HepG2 (cell line): ENCODE measurements around the gene AFAP1. TPM values are rescaled to one million over a fixed set of nuclear protein-coding genes. Genes with fewer than 3 reads are reported as not detected.
A peak's percentile ranks its signal among the peaks of the same experiment; 100 is the strongest.

Experiments
- ATAC-seq: fragments of 200-7000 bp; cut with Tn5 transposase; 3 replicates; pipeline ENCODE4 v1.9.1; 2020; ENCODE audit warnings: mild to moderate bottlenecking, moderate library complexity
- BruUV-seq: library from RNA; stranded (reverse); fragments of 400-500 nt; replicated peaks from 2 replicates; lab custom pipeline; 2021; lab: Mats Ljungman, UMichigan
- CTCF ChIA-PET: fragments of 300-600 bp; formaldehyde crosslinking; extraction: SDS; loops from one replicate; lab custom pipeline; 2021; ENCODE audit warnings: low total read pairs, inconsistent platforms, low intra/inter-chr PET ratio; lab: Yijun Ruan, JAX
- POLR2A ChIA-PET: fragments of 350-600 bp; sonication (Branson Sonifier 250); formaldehyde crosslinking; loops from one replicate; lab custom pipeline; 2020; ENCODE audit warnings: antibody characterized with exemption, inconsistent platforms; lab: Yijun Ruan, JAX
- DNase-seq: peaks from one replicate; pipeline ENCODE4 v3.0.0-alpha.2; 2015; ENCODE audit warnings: low spot score
- FAIRE-seq: peaks from 3 replicates; lab custom pipeline; 2011; peaks lifted over from hg19 to GRCh38; lab: Jason Lieb, UNC
- H2AFZ ChIP-seq: one replicate; pipeline ENCODE4 v1.6.1; 2011; ENCODE audit warnings: low read length, inconsistent platforms
- H3K27ac ChIP-seq: fragments of 300-600 bp; 3 replicates; pipeline ENCODE4 v1.8.0; 2011; ENCODE audit warnings: mixed run types, mild to moderate bottlenecking, mixed read lengths, low read length, inconsistent platforms; ENCODE audit not compliant: insufficient read depth; ENCODE audit errors: extremely low read length
- H3K27me3 ChIP-seq, 2 experiments: fragments of 200-600 bp in 1 of 2; 2 replicates in 1 of 2; 3 replicates in 1 of 2; pipeline versions ENCODE4 v1.6.0 to v1.8.0; 2011; ENCODE audit warnings: low read length in 2 of 2, mild to moderate bottlenecking in 2 of 2, moderate library complexity in 2 of 2, inconsistent platforms in 1 of 2; ENCODE audit not compliant: insufficient read depth in 2 of 2, control insufficient read depth in 1 of 2
- H3K36me3 ChIP-seq, 2 experiments: fragments of 200-600 bp in 1 of 2; replicated peaks in 1 of 2; 2 replicates in 1 of 2; 3 replicates in 1 of 2; pipeline versions ENCODE4 v1.5.1 to v1.8.0; 2011; ENCODE audit warnings: low read length in 2 of 2, inconsistent platforms in 1 of 2; ENCODE audit not compliant: insufficient read depth in 2 of 2, control insufficient read depth in 1 of 2
- H3K4me1 ChIP-seq: 2 replicates; pipeline ENCODE4 v1.5.1; 2012; ENCODE audit warnings: low read length, inconsistent platforms; ENCODE audit not compliant: insufficient read depth
- H3K4me2 ChIP-seq: 2 replicates; pipeline ENCODE4 v1.6.0; 2011; ENCODE audit warnings: low read depth, low read length, inconsistent platforms
- H3K4me3 ChIP-seq, 3 experiments: fragments of 200-600 bp in 1 of 3; sonication (generic), shearing (Covaris generic) in 1 of 3; replicated peaks in 1 of 3; 2 replicates each; pipeline ENCODE4 v1.5.1; 2011 to 2016; ENCODE audit warnings: low read length in 3 of 3, inconsistent platforms in 2 of 3, low read depth in 2 of 3, mild to moderate bottlenecking in 2 of 3, control low read depth in 1 of 3, mixed read lengths in 1 of 3; ENCODE audit not compliant: insufficient read depth in 1 of 3
- H3K79me2 ChIP-seq: one replicate; pipeline ENCODE4 v1.6.1; 2011; ENCODE audit warnings: low read length, inconsistent platforms; ENCODE audit not compliant: insufficient read depth
- H3K9ac ChIP-seq: 2 replicates; pipeline ENCODE4 v1.6.0; 2011; ENCODE audit warnings: mild to moderate bottlenecking, low read depth, low read length, inconsistent platforms; ENCODE audit not compliant: insufficient read depth
- H3K9me3 ChIP-seq: 2 replicates; pipeline ENCODE4 v1.5.1; 2012; ENCODE audit warnings: mild to moderate bottlenecking, low read length
- H4K20me1 ChIP-seq: 2 replicates; pipeline ENCODE4 v1.6.0; 2011; ENCODE audit warnings: inconsistent platforms, mild to moderate bottlenecking, low read length, moderate library complexity; ENCODE audit not compliant: insufficient read depth
- IRF2 ChIP-seq: IDR thresholded peaks from 2 replicates; pipeline ENCODE4 v1.6.1; 2018; ENCODE audit warnings: missing genetic modification reagents, missing compliant biosample characterization
- MYC ChIP-seq: sonication (generic); formaldehyde crosslinking; IDR thresholded peaks from 2 replicates; pipeline ENCODE4 v1.9.0; 2021; ENCODE audit warnings: missing genetic modification reagents, borderline replicate concordance
- NR3C1 ChIP-seq: sonication (generic); formaldehyde crosslinking; IDR thresholded peaks from 2 replicates; pipeline ENCODE4 v1.4.0; 2020; ENCODE audit warnings: missing genetic modification reagents
- SMAD3 ChIP-seq: sonication (generic); formaldehyde crosslinking; IDR thresholded peaks from 2 replicates; pipeline ENCODE4 v1.4.0; 2020; ENCODE audit warnings: missing genetic modification reagents
- ZNF251 ChIP-seq: sonication (generic); formaldehyde crosslinking; IDR thresholded peaks from 2 replicates; pipeline ENCODE4 v1.9.0; 2021; ENCODE audit warnings: mild to moderate bottlenecking, missing genetic modification reagents
- ZNF354B ChIP-seq: sonication (generic); formaldehyde crosslinking; IDR thresholded peaks from 2 replicates; pipeline ENCODE4 v1.8.0; 2022; ENCODE audit warnings: mild to moderate bottlenecking, missing genetic modification reagents
- ZNF670 ChIP-seq: sonication (generic); formaldehyde crosslinking; IDR thresholded peaks from 2 replicates; pipeline ENCODE4 v1.8.0; 2022; ENCODE audit warnings: mild to moderate bottlenecking, missing genetic modification reagents, borderline replicate concordance
- ZNF883 ChIP-seq: sonication (generic); formaldehyde crosslinking; IDR thresholded peaks from 2 replicates; pipeline ENCODE4 v1.5.1; 2020; ENCODE audit warnings: mild to moderate bottlenecking, missing genetic modification reagents; ENCODE audit errors: not compliant biosample characterization
- WGBS: methylation state at CpG from one replicate; pipeline ENCODE4 v1.1.6; 2017; ENCODE audit warnings: low lambda C conversion rate; 5-methylcytosine and 5-hydroxymethylcytosine counted together
- in situ Hi-C: cut with HindIII; loops from 2 replicates; pipeline ENCODE4 v1.10.0; 2017; ENCODE audit warnings: low pct_unique_long_range_greater_than_20kb; ENCODE audit not compliant: extremely low pct_ligation_motif_present
- intact Hi-C: fragments of 100-400 bp; cut with micrococcal nuclease; formaldehyde crosslinking; loops from one replicate; pipeline ENCODE4 v1.10.0; 2022; ENCODE audit not compliant: unreplicated experiment
- polyA plus RNA-seq, 8 experiments: library from polyadenylated mRNA; depleted of rRNA in 3 of 8; stranded (reverse) in 7 of 8; unstranded in 1 of 8; fragments of >200 nt; fragmentation: Illumina TruSeq in 4 of 8; extraction: Trizol in 4 of 8; gene quantifications; 2 replicates each; pipeline versions ENCODE4 v1.2.1 to v1.2.3, GENCODE V29; 2011 to 2016; ENCODE audit warnings: low read depth in 4 of 8, missing spikeins in 1 of 8, mixed read lengths in 1 of 8; ENCODE audit not compliant: insufficient read depth in 1 of 8
- total RNA-seq, 5 experiments: library from RNA; depleted of rRNA; stranded (reverse); fragments of >200 nt; fragmentation: Illumina TruSeq; extraction: Trizol; gene quantifications; 2 replicates each; pipeline ENCODE4 v1.2.3, GENCODE V29; 2016; ENCODE audit warnings: low read depth in 1 of 5
- TF ChIP-seq, protein P1 (sequence below): sonication (generic); formaldehyde crosslinking; IDR thresholded peaks from 2 replicates; pipeline ENCODE4 v1.4.0; 2020; ENCODE audit warnings: missing genetic modification reagents
- TF ChIP-seq, protein P2 (sequence below): sonication (generic); formaldehyde crosslinking; IDR thresholded peaks from 2 replicates; pipeline ENCODE4 v1.8.1; 2022; ENCODE audit warnings: low read depth, mild to moderate bottlenecking, missing genetic modification reagents
- TF ChIP-seq, protein P3 (sequence below): sonication (generic); formaldehyde crosslinking; IDR thresholded peaks from 2 replicates; pipeline ENCODE4 v1.5.0; 2020; ENCODE audit warnings: missing genetic modification reagents, mild to moderate bottlenecking, borderline replicate concordance
- TF ChIP-seq, protein P4 (sequence below): sonication (generic); formaldehyde crosslinking; IDR thresholded peaks from 2 replicates; pipeline ENCODE4 v1.9.0; 2022; ENCODE audit warnings: missing genetic modification reagents, mild to moderate bottlenecking, borderline replicate concordance
- TF ChIP-seq, protein P5 (sequence below): sonication (generic); formaldehyde crosslinking; IDR thresholded peaks from 2 replicates; pipeline ENCODE4 v1.5.0; 2020; ENCODE audit warnings: mild to moderate bottlenecking, missing genetic modification reagents

The AFAP1 gene
- total and polyA plus RNA-seq, 2 of the 13 experiments (the other 11 are each of a cell fraction or from before 2014, with no cell fraction given): 2.5 TPM

DNA sequence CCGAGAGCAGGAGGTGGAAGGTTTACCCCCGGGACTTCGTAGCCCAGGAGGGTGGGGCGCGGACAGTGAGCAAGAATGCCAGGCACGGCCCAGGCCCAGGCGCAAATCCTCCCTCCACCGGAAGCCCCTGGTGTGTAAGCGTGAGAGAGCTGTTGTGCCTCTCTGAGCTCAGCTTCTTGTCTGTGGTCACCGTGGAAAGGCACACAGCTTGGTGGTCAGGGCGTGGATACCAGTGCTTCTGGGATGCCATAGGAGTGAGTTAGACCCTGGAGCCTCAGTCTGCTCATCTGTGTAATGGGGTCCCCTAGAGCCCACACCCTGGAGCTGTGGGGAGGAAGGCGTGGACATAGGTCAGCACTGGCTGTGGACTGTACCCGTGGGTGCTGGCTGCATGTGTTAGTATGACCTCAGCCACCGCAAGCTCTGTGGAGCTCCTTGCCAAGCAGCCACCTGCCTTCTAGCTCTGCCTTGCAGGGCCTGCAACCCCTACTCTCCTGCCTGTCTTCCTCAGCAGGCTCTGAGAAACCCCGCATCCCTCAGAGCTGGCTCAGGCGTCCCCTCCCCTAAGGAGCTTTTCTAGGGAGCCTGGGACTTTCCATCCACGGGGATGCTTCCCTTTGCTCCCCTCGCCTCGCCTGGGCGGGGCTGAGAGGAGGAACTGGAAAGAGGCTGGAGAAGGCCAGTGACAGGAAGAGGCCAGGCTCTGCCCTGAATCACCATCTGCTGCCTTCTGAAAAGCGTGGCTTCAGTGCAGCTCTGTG, 28.0 kb upstream of the AFAP1 start:
- ChIA-PET POLR2A (interaction anchor here (1.0 kb wide), 1 partner anchor 161 kb away, joined by 3 read pairs; no protein-coding TSS in a partner anchor), CTCF (no interaction called here)
- Histone ChIP-seq H3K4me1 (peaks cover 97% of the 10 kb centered on the region), H3K9ac (no peak overlapping the region), H3K9me3 (no peaks in the 10 kb centered on the region), H3K27ac (no peak overlapping the region), H4K20me1 (no peaks in the 10 kb centered on the region), H3K36me3 (no peaks in the 10 kb centered on the region), H3K4me2 (peak overlapping the region; percentile 79), H2AFZ (no peak overlapping the region), H3K27me3 (peaks cover 2 to 13% of the 10 kb centered on the region in 2 experiments; a peak in 3 of 5 replicates), H3K79me2 (no peaks in the 10 kb centered on the region), H3K4me3 (peak overlapping the region in 1 of 3 experiments; percentile 61; a peak in 2 of 6 replicates)
- no peak for FAIRE-seq
- 67% methylated on average over 17 of the region's 21 CpGs for WGBS
- intact Hi-C loops (no loop called here), in situ Hi-C loops (no loop called here)
- no peak for DNase-seq
- no peak for ATAC-seq
- BruUV-seq: no TSS peak
- TF ChIP-seq ZNF251 (CRISPR knock-in tag) (no peak), SMAD3 (CRISPR knock-in tag) (no peak), ZNF670 (CRISPR knock-in tag) (no peak), MYC (no peak), ZNF883 (CRISPR knock-in tag) (no peak), ZNF354B (no peak), NR3C1 (CRISPR knock-in tag) (no peak), IRF2 (CRISPR knock-in tag) (no peak)
- TF ChIP-seq, protein P1, sequence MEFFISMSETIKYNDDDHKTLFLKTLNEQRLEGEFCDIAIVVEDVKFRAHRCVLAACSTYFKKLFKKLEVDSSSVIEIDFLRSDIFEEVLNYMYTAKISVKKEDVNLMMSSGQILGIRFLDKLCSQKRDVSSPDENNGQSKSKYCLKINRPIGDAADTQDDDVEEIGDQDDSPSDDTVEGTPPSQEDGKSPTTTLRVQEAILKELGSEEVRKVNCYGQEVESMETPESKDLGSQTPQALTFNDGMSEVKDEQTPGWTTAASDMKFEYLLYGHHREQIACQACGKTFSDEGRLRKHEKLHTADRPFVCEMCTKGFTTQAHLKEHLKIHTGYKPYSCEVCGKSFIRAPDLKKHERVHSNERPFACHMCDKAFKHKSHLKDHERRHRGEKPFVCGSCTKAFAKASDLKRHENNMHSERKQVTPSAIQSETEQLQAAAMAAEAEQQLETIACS (CRISPR knock-in tag): no peak
- TF ChIP-seq, protein P2, sequence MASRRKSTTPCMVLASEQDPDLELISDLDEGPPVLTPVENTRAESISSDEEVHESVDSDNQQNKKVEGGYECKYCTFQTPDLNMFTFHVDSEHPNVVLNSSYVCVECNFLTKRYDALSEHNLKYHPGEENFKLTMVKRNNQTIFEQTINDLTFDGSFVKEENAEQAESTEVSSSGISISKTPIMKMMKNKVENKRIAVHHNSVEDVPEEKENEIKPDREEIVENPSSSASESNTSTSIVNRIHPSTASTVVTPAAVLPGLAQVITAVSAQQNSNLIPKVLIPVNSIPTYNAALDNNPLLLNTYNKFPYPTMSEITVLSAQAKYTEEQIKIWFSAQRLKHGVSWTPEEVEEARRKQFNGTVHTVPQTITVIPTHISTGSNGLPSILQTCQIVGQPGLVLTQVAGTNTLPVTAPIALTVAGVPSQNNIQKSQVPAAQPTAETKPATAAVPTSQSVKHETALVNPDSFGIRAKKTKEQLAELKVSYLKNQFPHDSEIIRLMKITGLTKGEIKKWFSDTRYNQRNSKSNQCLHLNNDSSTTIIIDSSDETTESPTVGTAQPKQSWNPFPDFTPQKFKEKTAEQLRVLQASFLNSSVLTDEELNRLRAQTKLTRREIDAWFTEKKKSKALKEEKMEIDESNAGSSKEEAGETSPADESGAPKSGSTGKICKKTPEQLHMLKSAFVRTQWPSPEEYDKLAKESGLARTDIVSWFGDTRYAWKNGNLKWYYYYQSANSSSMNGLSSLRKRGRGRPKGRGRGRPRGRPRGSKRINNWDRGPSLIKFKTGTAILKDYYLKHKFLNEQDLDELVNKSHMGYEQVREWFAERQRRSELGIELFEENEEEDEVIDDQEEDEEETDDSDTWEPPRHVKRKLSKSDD (CRISPR knock-in tag): no peak
- TF ChIP-seq, protein P3, sequence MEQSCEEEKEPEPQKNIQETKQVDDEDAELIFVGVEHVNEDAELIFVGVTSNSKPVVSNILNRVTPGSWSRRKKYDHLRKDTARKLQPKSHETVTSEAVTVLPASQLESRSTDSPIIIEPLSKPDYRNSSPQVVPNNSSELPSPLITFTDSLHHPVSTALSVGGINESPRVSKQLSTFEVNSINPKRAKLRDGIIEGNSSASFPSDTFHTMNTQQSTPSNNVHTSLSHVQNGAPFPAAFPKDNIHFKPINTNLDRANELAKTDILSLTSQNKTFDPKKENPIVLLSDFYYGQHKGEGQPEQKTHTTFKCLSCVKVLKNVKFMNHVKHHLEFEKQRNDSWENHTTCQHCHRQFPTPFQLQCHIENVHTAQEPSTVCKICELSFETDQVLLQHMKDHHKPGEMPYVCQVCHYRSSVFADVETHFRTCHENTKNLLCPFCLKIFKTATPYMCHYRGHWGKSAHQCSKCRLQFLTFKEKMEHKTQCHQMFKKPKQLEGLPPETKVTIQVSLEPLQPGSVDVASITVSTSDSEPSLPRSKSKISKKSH (CRISPR knock-in tag): no peak
- TF ChIP-seq, protein P4, sequence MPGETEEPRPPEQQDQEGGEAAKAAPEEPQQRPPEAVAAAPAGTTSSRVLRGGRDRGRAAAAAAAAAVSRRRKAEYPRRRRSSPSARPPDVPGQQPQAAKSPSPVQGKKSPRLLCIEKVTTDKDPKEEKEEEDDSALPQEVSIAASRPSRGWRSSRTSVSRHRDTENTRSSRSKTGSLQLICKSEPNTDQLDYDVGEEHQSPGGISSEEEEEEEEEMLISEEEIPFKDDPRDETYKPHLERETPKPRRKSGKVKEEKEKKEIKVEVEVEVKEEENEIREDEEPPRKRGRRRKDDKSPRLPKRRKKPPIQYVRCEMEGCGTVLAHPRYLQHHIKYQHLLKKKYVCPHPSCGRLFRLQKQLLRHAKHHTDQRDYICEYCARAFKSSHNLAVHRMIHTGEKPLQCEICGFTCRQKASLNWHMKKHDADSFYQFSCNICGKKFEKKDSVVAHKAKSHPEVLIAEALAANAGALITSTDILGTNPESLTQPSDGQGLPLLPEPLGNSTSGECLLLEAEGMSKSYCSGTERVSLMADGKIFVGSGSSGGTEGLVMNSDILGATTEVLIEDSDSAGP: peak; percentile 45; the same call in 1 of the 2 replicates
- TF ChIP-seq, protein P5, sequence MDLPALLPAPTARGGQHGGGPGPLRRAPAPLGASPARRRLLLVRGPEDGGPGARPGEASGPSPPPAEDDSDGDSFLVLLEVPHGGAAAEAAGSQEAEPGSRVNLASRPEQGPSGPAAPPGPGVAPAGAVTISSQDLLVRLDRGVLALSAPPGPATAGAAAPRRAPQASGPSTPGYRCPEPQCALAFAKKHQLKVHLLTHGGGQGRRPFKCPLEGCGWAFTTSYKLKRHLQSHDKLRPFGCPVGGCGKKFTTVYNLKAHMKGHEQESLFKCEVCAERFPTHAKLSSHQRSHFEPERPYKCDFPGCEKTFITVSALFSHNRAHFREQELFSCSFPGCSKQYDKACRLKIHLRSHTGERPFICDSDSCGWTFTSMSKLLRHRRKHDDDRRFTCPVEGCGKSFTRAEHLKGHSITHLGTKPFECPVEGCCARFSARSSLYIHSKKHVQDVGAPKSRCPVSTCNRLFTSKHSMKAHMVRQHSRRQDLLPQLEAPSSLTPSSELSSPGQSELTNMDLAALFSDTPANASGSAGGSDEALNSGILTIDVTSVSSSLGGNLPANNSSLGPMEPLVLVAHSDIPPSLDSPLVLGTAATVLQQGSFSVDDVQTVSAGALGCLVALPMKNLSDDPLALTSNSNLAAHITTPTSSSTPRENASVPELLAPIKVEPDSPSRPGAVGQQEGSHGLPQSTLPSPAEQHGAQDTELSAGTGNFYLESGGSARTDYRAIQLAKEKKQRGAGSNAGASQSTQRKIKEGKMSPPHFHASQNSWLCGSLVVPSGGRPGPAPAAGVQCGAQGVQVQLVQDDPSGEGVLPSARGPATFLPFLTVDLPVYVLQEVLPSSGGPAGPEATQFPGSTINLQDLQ: no peak
